K562 (cell line): ENCODE measurements around the gene TAF10. TPM values are rescaled to one million over a fixed set of nuclear protein-coding genes. Genes with fewer than 3 reads are reported as not detected.

ENCODE experiments used
- BHLHE40 ChIP-seq: IDR thresholded peaks from 2 replicates; pipeline ENCODE4 v1.6.1; 2011; ENCODE audit warnings: low read length, improper control_type of control experiment
- BMI1 ChIP-seq: fragments of 150-350 bp; IDR thresholded peaks from 2 replicates; pipeline ENCODE4 v1.6.1; 2014; ENCODE audit warnings: low read length
- CREB1 ChIP-seq, 2 experiments: sonication (generic) in 1 of 2; formaldehyde crosslinking in 1 of 2; IDR thresholded peaks; 2 replicates each; pipeline versions ENCODE4 v1.6.1 to v1.8.0; 2012 to 2022; ENCODE audit warnings: inconsistent platforms in 1 of 2, mild to moderate bottlenecking in 1 of 2, missing genetic modification reagents in 1 of 2, moderate library complexity in 1 of 2
- EGR1 ChIP-seq: fragments of 450-650 bp; conservative IDR thresholded peaks from 2 replicates; pipeline ENCODE4 v1.6.1; 2017; ENCODE audit warnings: mild to moderate bottlenecking
- HES1 ChIP-seq: fragments of 450-650 bp; IDR thresholded peaks from 2 replicates; pipeline ENCODE4 v1.6.1; 2016; ENCODE audit warnings: low read depth, mild to moderate bottlenecking, moderate library complexity
- NR2C2 ChIP-seq, 2 experiments: fragments of 200-800 bp in 1 of 2; sonication (Bioruptor generic) in 1 of 2; sonication (generic) in 1 of 2; formaldehyde crosslinking in 1 of 2; IDR thresholded peaks; 2 replicates each; pipeline versions ENCODE4 v1.6.1 to v1.8.0; 2016 to 2022; ENCODE audit warnings: mild to moderate bottlenecking in 1 of 2, missing compliant biosample characterization in 1 of 2, missing genetic modification characterization in 1 of 2, missing genetic modification reagents in 1 of 2
- TEAD4 ChIP-seq, 2 experiments: sonication (generic) in 1 of 2; formaldehyde crosslinking in 1 of 2; IDR thresholded peaks; 2 replicates each; pipeline versions ENCODE4 v1.6.1 to v1.8.0; 2012 to 2022; ENCODE audit warnings: borderline replicate concordance in 1 of 2, inconsistent platforms in 1 of 2, low read length in 1 of 2, mild to moderate bottlenecking in 1 of 2, missing genetic modification reagents in 1 of 2
- YY1 ChIP-seq, 3 experiments: IDR thresholded peaks; 2 replicates each; pipeline ENCODE4 v1.6.1; 2011; ENCODE audit warnings: low read length in 2 of 3, mild to moderate bottlenecking in 2 of 3, moderate library complexity in 2 of 3, borderline replicate concordance in 1 of 3, control low read depth in 1 of 3, low read depth in 1 of 3; ENCODE audit not compliant: insufficient read depth in 3 of 3, insufficient replicate concordance in 2 of 3, control insufficient read depth in 1 of 3, insufficient read length in 1 of 3; ENCODE audit errors: extremely low read depth in 1 of 3
- ZBTB5 ChIP-seq: fragments of 450-650 bp; IDR thresholded peaks from 2 replicates; pipeline ENCODE4 v1.6.1; 2017; ENCODE audit warnings: antibody characterized with exemption
- ZC3H11A ChIP-seq: IDR thresholded peaks from 2 replicates; pipeline ENCODE4 v1.6.1; 2012; ENCODE audit warnings: low read depth, low read length, improper control_type of control experiment
- ZNF609 ChIP-seq: sonication (generic); formaldehyde crosslinking; IDR thresholded peaks from 2 replicates; pipeline ENCODE4 v1.8.1; 2023; ENCODE audit warnings: missing genetic modification reagents, mild to moderate bottlenecking, borderline replicate concordance
- polyA plus RNA-seq, 8 experiments: library from polyadenylated mRNA; depleted of rRNA in 4 of 8; stranded (reverse) in 5 of 8; unstranded in 3 of 8; fragments of >200 nt; fragmentation: Nextera tagmentation in 2 of 8; fragmentation: Illumina TruSeq in 1 of 8; extraction: Ambion mirVana in 2 of 8; extraction: Trizol in 1 of 8; gene quantifications; 2 replicates each; pipeline versions ENCODE4 v1.2.1 to v1.2.3, GENCODE V29; 2011 to 2014; ENCODE audit warnings: inconsistent platforms in 1 of 8, missing spikeins in 1 of 8
- total RNA-seq, 7 experiments: library from RNA; depleted of rRNA in 6 of 7; stranded (reverse); fragments of >200 nt in 6 of 7; fragmentation: Illumina TruSeq in 2 of 7; extraction: Trizol in 2 of 7; gene quantifications; 2 replicates each; pipeline versions ENCODE4 v1.2.1 to v1.2.3, GENCODE V29; 2011 to 2021; ENCODE audit warnings: low replicate concordance in 1 of 7

Gene TAF10
- total and polyA plus RNA-seq, 9 of the 15 experiments (the other 6 are each of a cell fraction or from before 2014, with no cell fraction given) = 19.5 to 197 (median 121) TPM

GRCh38 chr11:6646071-6646470 lies 34.1 kb upstream of the TAF10 start (continued):
- TF ChIP-seq ZBTB5 (no peak), YY1 (IDR thresholded peaks at IDR 0.05; ENCODE audit: borderline replicate concordance in 1 of 3, control insufficient read depth in 1 of 3, extremely low read depth in 1 of 3, insufficient read depth in 3 of 3, insufficient read length in 1 of 3, insufficient replicate concordance in 2 of 3, low read depth in 1 of 3, low read length in 2 of 3) (no peak), CREB1 (IDR thresholded peaks at IDR 0.05) (no peak), CREB1 (CRISPR knock-in tag; IDR thresholded peaks at IDR 0.05) (no peak), EGR1 (peak; percentile 59), ZNF609 (no peak), NR2C2 (CRISPR knock-in tag; IDR thresholded peaks at IDR 0.05) (0 out of 2 replicates have a peak, but pooled peaks have one; percentile 39), NR2C2 (tag; IDR thresholded peaks at IDR 0.05) (no peak), ZC3H11A (no peak), BMI1 (no peak), HES1 (peak; percentile 75), TEAD4 (IDR thresholded peaks at IDR 0.05; ENCODE audit: low read length) (no peak), TEAD4 (CRISPR knock-in tag; IDR thresholded peaks at IDR 0.05; ENCODE audit: borderline replicate concordance) (peak; percentile 44; the same call in 1 of the 2 replicates), BHLHE40 (peak; percentile 84)
